GM19351 (cell line): ENCODE results near the gene MAPKAPK2.

Source experiments
- ATAC-seq: cut with Tn5 transposase; IDR thresholded peaks from one replicate; pipeline ENCODE4 v1.9.1; 2021; ENCODE audit warnings: mild to moderate bottlenecking, moderate library complexity; ENCODE audit not compliant: unreplicated experiment

The MAPKAPK2 gene

DNA sequence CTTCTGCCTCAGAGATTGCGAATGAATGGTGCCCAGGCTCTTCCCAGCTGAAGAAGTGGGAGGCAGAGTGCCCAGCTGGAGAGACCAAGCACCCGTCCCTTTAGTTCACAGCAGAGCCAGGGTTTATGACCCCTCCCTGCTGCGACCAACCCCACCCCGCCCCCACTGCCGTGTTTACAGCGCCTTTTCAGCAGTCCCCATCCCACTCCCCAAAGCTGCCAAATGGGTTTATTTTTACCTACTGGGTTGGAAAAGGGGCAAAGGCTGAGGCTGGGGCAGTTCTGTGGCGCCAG is 25.8 kb upstream of the MAPKAPK2 start:
- ATAC-seq, result no peak

DNA sequence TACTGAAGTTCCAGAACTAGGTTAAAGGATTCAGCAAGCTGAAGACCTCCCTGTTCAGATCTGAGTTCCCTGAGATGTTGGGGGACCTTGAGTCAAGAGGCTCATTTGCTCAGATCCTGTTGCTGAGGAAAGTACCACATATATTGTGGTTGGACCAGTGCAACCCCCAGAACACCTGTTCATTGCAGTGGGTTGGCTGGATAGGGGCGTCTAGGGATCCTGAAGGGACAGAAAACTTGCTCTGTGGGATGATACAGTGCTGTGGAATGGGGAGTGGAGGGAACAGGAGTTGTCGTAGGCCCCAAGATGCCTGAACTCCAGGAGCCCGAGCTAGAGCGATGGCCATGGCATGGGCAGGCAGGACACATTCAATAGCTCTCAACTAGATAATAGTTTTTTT is 24.6 kb upstream of the MAPKAPK2 start:
- ATAC-seq, result no peak

DNA sequence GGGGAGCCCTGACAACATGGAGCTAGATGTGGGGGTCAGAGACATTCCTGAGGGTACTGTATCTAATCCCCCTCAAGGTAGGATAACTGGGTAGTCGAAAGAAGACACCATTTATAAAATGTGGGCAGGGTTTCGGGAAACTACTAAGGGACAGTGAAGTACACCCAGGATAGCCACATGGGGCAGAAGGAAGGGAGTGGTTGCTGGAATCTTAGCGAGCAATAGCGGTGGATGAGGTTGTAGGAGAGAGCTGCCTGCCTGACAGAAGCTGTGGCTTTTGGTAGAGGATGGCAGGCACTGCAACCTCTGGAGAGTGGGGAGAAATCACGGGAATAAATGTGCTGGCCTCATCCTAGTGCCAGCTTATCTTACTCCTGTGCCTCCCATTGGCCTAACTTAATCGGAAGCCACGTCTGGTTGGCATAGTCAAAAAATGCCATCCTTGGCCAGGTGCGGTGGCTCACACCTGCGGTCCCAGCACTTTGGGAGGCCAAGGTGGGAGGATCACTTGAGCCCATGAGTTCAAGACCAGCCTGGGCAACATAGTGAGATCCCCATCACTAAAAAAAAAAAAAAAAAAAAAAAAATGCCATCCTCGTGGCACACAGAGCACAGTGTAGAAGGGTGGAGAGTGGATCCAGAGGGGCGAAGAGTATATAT is 23.4 kb upstream of the MAPKAPK2 start:
- ATAC-seq, result no peak

DNA sequence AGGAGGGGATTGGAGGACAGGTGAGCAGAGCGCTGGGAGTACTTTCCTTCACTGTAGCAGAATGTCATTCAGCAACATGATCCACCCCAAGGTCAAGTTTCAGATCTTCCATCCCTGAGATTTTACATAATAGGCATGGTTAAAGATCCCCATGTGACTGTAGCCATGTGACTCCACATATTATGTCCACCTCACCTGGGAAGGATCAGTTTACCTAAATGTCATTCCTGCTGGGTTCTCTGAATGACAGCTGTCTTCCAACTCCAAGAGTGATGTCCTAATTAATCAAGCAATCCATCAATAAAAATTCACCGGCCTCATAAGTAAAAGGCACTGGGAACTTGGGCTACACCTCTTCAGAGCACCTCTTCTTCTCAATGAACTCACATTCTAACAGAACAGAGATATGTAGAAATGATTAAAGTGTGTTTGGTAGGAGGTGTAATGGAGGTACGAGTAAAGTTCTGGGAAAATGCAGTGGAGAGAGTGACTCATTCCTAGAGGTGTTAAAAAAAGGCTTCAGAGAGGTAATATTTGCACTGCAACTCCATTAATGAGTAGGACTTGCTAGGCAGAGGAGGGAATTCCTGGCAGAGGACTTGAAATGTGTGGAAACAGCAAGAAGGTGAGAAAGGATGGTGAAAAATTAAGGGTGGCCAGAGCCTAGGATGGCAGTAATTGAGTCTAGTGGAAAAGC is 22.2 kb upstream of the MAPKAPK2 start:
- no peak for ATAC-seq

DNA sequence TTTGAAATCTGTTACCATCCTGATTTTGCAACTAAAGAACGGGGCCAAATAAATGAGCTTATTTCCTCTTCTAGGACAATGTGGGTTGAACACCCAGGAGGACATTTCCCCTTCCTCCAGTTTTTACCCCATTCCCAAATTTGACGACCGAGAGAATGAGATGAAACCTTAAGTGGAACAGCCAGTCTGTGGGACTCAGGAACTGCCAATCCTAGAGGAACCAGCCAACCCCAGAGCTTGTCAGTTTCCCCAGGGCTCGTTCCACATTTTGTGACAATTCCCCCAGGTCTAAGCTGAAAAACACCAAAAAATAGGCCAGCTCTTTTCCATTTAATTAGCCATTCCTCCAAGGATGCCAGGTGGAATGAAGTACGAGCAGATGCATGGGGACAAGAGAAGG is 21.3 kb upstream of the MAPKAPK2 start:
- ATAC-seq, result no peak

DNA sequence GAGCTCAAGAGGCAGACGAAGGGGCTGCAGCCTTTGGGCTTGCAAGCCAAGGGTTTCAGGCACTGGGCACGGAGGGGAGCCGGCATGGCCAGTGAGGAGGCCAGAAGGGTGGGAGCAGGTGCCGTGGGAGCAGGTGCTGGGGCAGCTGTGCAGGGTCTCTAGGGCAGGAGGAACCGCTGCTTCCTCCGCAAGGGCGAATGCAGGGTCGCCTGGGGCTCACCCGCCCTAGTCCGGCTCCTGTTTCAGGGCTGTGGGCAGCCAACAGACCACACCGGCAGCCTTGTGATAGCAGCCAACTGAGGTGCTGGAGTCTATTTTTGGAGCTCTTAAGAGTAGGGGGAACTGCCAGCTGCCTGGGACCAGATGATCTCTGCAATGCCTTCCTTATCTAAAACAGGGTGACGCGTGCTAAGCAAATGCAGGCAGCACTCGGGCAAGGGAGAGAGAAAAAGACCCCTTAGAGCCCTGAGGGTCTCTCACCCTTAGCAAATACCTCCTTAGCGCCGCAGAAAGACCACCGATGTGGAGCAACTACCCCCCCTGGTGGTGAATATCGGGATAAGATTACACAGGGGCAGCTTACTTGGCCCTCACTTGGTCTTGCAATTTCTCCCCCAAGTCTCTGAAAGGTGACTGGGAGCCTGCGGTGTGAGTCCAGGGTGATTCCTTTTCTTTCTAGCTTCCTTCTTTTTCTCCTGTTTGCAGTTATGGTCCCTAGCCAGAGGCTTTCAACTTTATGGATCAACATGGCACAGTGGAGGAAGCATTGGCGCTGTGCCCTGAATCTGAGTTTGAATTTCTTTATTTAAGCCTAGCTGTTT is 20.7 kb upstream of the MAPKAPK2 start:
- ATAC-seq, result peak; percentile 66

DNA sequence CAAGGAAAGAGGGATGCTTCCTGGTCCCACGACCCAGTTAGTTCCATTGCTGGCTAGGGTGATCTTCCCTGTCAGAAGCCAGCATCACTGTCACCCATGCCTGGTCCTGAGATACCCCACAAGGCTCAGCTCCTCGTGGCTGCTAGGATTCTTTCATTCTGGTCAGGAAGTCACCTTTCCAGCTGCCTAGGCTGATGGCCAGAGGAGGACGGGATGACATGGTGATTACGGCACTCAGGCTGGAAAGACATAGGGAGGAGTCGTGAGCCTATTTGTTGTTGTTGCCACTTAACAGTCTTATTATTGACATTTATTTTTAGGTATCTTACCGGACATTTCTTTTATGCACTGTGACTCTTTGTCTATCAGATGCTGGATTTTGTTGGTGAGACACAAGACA is 20.0 kb upstream of the MAPKAPK2 start:
- ATAC-seq, result no peak

DNA sequence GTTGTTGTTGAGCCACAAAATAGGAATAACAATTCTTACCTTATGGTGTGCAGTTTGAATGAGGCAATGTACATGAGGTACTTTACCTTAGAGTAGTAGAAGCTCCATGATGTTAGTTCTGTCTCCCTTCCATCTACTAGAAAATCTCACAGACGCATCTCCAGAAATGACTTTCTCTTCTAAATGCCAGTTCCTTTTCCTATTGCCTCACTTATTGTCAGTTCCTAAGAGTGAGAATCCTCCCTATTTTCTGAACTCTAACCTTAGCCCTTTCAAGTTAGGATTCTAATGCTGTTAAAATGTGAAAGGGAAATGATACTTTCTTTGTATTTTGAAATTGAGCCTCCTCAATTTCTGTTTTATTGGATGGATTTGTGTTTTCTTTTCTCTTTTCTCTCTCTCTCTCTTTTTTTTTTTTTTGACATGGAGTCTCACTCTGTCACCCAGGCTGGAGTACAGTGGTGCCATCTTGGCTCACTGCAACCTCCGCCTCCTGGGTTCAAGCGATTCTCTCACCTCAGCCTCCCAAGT is 18.6 kb upstream of the MAPKAPK2 start:
- ATAC-seq, result no peak

DNA sequence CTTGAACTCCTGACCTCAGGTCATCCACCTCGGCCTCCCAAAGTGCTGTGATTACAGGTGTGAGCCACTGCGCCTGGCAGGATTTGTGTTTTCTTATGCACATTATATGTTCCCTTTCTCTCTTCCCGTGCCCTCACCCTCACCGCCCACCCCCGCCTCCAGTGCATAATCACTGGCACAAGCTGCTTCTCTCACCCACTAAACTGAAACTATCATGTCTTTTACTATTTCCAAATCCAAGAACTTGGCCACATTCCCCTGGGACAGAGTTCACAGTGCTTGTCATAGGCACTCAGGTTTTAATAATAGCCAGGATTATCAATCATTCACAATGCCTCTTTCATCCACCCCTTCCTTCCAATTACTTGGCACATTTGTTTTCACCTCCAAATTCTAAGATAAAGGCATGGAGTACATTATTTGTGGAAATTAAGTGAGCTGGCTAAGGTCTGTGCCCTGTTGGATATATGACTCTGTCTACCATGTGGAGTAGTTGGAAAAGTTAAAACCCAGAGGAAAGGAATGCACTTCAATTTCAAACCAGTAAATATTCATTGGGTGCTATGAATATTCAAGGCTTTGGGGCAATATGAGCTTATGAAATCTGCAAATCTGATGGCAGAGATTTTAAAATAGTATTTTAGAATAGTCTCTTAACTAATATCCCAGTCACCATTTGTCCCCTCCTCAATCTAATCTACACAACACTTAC is 17.6 kb upstream of the MAPKAPK2 start:
- ATAC-seq, result no peak

DNA sequence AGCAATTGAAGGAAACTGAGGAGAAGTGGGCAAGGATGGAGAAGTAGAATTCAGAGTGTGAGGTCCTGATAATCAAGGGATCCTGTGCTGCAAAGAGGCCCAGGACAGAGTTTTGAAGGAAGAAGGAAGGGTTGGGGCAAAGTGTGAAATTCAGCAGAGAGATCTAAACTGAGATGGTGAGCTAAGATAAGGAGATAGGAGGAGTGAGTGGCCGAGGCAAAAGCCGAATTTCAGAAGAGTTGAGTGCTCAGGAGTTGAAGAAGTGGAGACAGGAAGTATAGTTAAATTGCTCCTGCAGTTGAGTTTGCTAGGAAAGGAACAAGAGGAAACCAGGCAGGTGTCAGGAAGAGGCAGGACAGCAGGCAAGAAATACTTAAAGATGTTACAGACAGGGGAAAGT is 16.4 kb upstream of the MAPKAPK2 start:
- ATAC-seq, result no peak

DNA sequence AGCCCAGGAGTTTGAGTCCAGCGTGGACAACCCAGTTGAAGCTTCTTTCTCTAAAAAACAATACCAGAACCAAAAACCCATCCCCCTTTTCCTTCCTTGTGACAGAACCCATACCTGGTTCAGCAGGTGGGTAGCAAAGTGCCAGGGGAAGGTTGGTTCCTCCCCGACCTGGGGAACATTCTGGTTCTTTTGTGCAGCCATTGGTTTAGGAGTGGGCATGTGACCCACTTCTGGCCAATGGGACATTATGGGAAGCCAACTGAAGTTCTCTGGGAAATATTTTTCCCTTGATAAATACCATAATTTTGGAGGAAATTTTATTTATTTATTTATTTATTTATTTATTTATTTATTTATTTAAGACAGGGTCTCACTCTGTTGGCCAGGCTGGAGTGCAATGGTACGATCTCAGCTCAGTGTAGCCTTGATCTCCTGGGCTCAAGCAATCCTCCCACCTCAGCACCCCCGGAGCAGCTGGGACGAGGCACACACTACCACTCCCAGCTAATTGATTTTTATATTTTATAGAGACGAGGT is 15.8 kb upstream of the MAPKAPK2 start:
- no peak for ATAC-seq

DNA sequence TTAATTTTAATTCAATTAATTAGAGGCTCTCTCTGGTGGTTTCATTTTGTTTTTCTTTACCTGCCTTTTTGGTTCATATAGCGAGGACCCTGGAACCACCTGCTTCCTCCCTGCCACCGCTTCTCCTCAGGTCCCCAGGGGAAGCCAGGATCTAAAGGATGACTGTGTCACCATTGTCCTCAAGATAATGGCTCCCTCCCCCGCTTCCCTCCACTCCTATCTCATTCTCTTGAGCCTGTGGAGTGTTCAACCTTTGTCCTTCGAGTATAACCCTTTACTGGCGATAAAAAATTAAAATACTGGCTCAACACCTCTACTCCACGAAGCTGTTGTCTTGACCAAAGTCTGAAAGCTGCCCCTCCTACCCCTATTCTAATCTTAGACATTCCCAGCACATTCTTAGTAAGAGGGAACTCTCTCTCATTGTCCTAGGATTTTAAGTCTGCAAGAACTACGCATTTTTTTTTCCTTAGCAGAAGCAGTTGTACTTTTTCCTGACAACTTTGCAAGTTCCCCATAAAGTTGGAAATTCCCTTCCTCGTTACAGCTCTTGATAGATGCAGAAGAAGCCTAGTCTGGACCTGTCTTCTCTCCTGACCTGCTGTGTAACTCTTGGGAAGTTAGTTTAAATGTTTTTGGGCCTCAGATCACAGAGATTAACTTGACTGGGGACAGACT is 12.6 kb upstream of the MAPKAPK2 start:
- ATAC-seq, result no peak

DNA sequence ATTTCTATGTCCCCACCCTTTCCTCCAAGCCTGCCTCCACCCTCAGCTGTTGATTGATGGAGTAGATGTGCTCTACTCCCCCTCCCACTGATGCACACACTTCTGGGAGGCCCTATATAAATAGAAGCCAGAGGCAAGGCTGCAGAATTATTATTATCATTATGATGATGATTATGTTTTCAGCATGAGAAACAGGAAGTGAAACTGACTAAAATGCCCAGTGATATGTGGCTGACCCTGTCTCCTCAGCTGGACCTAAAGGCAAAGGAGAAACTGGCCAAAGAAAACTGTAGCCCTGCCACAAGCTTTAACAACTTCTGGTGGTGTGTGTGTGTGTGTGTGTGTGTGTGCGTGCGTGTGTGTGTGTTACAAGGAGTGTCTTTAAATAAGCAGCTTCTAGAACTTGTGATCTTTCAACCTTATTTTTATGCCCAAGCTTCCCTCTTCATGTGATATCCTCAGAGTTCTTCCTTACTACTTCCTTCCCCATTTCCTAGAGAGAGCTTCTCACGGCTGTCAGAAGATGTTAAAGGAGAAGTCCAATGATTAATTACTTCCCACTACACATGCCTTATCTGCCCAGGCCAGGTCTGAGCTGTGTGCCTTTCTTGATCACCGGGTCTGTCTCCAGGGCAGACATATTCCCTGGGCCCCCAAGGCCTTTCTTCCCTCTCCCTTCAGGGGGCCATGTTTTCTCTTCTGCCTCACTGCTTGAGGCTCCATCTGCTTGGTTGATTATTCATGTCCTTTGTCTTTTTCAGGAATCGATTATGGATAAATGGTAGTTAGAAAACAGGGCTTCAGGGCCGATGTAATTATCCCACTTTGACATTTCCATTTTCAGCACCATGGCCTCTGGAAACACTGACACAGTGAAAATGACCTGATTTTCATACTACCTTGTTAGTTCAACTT is 11.6 kb upstream of the MAPKAPK2 start:
- ATAC-seq, result no peak

DNA sequence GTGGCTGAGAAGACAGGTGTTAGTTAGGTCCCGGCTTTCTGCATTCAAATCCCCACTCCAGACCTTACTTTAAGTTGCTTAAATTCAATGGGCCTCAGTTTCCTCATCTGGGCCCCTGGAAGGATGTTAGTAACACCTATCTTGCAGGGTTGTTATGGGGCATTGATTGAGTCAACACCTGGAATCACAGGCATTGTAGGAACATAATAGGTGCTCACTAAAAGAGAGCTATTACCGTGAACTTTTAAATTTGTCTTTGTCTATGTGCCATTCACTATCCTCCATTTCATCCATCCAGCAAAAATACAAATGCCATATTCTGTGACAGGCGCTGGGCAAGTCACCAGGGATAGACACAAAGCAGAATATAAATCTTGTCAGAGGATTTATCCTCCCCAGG is 10.5 kb upstream of the MAPKAPK2 start:
- ATAC-seq, result no peak

DNA sequence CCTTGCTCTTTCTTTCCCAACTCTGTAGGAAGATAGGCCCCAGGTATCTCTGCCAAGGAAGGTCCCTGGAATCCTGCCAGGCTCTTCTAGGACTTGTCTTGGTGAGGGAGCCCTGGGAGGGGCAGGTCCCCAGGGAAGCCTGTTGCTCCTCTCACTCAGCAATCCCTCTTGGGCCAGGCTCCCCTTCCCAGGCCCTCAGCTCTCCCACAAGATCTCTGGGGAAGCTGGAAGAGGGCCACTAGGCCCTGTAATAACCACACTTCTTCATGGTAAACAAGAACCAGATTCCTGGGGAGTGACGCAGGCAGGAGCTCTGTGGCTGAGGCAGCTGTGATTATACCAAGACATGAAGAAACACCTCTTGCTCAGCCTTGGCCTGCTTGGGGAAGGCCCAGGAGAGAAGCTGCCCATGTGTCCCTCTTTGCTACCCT is 9.9 kb upstream of the MAPKAPK2 start:
- ATAC-seq, result no peak

DNA sequence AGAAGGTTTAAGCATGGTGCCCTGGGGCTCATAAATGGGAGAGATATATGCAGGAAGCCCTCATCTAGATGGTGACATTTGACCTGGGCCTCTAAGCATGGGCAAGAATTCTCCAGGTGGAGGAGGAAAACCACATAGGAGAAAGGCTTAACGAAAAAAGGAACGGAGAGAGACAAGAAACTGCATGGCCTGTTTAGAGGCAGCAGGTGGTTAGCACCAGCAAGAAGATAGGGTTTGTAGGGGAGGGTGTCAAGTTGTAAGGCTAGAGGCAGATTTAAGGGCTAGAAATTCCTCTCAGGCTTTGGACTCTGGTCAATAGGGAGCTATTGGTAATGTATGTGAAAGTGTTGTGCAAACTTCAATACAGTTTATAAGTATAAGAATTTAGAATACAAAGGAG is 8.2 kb upstream of the MAPKAPK2 start:
- no peak for ATAC-seq

DNA sequence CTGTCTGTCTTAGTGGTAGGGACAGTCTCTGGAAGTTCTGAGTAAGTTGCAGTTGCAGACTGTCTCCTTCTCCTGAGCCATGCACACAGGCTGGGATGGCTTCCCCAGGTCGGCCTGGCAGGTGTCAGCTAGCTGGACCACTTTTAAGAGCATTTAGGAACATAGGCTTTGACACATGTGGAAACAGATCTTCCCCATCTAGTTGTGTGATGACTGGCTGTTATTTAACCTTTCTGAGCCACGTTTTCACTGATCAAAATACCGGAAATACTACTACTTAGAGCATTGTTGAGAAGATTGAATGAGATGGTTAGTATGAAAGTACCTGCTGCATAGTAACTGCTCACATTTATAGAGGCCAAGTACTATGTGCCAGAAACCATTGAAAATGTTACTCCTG is 6.2 kb upstream of the MAPKAPK2 start:
- no peak for ATAC-seq

DNA sequence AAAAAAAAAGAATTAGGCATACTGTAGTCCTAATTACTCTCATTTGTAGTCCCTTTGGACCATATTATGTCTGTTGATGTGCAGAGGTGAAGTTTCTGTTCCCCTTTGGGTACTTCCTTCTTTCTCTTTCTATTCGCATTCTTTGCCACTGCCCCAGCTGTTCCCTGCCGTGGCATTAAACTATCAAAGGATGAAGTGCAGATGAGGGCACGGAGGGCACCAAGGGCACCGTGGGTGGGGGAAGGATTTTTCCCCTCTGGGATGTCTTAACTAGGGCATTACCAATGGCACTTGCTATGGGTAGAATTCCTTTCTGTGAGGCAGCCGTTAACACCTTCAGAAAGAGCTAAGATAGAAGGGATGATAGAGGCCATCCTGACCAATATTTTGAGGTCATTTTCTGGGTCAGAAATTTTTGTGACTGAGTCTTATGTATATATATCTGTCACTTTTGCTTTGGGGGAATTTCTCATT is 4.9 kb upstream of the MAPKAPK2 start:
- ATAC-seq, result peak; percentile 84

DNA sequence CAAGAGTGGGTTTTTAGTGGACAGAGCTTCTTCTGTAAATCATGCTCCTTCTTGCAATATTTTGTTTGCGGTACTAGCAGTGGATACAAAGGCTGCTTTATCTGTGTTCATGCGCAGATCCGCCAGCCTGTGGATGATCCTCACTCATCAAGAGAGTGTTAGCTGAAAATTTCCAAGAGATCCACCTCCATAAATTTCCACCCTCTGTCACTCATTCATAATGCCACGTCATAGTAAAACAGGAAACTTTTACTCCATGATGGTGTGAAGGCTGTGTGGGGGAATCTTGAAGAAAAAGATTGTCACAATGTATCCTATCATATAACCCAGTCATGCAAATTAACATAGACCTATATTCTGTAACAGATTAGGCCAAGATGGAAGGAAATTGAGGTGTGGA is 4.4 kb upstream of the MAPKAPK2 start:
- no peak for ATAC-seq
